ENCODE results near the gene SLC49A4. TPM values are rescaled to one million over a fixed set of nuclear protein-coding genes. Genes with fewer than 3 reads are reported as not detected.

The SLC49A4 gene
- total RNA-seq, 1 donor from 2014 or later, result 21.4 TPM

- no peak for DNase-seq
These were observed 64.3 kb downstream of the SLC49A4 start for GRCh38 chr3:122859021-122859805.

GRCh38 chr3:122862381-122862780 is 67.5 kb downstream of the SLC49A4 start:
- DNase-seq, result no peak

GRCh38 chr3:122864498-122864897 is 69.6 kb downstream of the SLC49A4 start:
- no peak for DNase-seq

- no peak for DNase-seq
These were observed 73.5 kb downstream of the SLC49A4 start for GRCh38 chr3:122868322-122868721.

GRCh38 chr3:122873741-122874515 is 79.1 kb downstream of the SLC49A4 start:
- no peak for DNase-seq

GRCh38 chr3:122875547-122876127 is 80.8 kb downstream of the SLC49A4 start:
- no peak for DNase-seq

GRCh38 chr3:122880173-122880572 is 85.3 kb downstream of the SLC49A4 start:
- no peak for DNase-seq

GRCh38 chr3:122880624-122881023 is 85.8 kb downstream of the SLC49A4 start:
- DNase-seq, result peak; percentile 16

- no peak for DNase-seq
These were observed 87.6 kb downstream of the SLC49A4 start for GRCh38 chr3:122882361-122882947.

- no peak for DNase-seq
These were observed 91.4 kb downstream of the SLC49A4 start for GRCh38 chr3:122886251-122886650.

GRCh38 chr3:122886946-122887345 is 92.1 kb downstream of the SLC49A4 start:
- DNase-seq, result no peak

- DNase-seq, result peak; percentile 91
These were observed 95.3 kb downstream of the SLC49A4 start for GRCh38 chr3:122890077-122890719.

- peak; percentile 31 for DNase-seq
These were observed 95.9 kb downstream of the SLC49A4 start for GRCh38 chr3:122890720-122891220.

- DNase-seq, result no peak
These were observed 97.5 kb downstream of the SLC49A4 start for GRCh38 chr3:122892118-122892960.

- DNase-seq, result no peak
These were observed 98.4 kb downstream of the SLC49A4 start for GRCh38 chr3:122893282-122893681.

GRCh38 chr3:122893754-122894668 is 99.1 kb downstream of the SLC49A4 start:
- no peak for DNase-seq

- no peak for DNase-seq
These were observed 103.4 kb downstream of the SLC49A4 start for GRCh38 chr3:122898298-122898697.

- DNase-seq, result no peak
These were observed 107.5 kb downstream of the SLC49A4 start for GRCh38 chr3:122902326-122902725.

GRCh38 chr3:122903171-122903570 is 108.3 kb downstream of the SLC49A4 start:
- peak; percentile 9 for DNase-seq

GRCh38 chr3:122907471-122907870 is 112.6 kb downstream of the SLC49A4 start:
- no peak for DNase-seq

All from tongue (tissue), 2 donors.